ENCODE results near the gene CA5A.
"Not testable (repeated sequence)": the region's sequence is repeated elsewhere in the genome, so short reads cannot be mapped to it uniquely, and the experiment has no call there.

CA5A gene

DNA sequence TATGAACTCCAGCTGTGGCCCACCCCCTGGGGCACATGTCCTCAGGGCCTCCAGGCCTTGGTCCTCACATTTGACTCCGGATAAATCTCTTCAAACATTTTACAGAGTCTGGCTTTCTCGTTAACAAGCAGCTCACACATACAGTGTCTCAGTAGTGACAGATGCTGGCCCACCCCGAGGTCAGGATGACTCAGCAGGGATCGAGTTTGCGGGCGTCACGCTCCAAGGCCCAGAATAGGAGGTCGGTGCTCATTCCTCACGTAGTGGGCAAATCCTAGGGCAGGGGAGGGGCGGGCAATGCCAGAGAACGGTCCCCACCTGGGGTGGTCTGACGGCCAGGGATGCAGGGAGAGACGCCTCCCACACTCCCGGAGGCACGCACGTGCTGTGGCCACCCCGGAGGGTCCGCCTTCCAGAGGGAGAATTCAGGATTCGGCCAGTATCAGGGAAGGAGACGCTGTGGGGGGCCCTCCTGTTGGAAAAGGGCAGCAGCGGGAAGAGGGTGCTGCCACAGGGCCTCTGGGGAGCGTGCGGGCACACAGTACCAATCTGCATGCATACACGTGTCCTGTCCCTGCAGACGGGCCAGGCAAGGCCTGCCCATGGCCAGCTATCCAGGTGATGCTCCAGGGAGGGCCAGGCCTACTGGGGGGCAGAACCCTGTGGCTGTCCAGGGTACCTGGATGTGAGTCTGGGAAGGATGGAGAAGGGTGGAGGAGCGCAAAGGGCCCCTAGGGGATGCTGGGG, 75.6 kb downstream of the CA5A start:
- FAIRE-seq (no peak), DNase-seq (ENCODE audit: insufficient read length, low spot score) (no peak)
- TF ChIP-seq, protein P1, sequence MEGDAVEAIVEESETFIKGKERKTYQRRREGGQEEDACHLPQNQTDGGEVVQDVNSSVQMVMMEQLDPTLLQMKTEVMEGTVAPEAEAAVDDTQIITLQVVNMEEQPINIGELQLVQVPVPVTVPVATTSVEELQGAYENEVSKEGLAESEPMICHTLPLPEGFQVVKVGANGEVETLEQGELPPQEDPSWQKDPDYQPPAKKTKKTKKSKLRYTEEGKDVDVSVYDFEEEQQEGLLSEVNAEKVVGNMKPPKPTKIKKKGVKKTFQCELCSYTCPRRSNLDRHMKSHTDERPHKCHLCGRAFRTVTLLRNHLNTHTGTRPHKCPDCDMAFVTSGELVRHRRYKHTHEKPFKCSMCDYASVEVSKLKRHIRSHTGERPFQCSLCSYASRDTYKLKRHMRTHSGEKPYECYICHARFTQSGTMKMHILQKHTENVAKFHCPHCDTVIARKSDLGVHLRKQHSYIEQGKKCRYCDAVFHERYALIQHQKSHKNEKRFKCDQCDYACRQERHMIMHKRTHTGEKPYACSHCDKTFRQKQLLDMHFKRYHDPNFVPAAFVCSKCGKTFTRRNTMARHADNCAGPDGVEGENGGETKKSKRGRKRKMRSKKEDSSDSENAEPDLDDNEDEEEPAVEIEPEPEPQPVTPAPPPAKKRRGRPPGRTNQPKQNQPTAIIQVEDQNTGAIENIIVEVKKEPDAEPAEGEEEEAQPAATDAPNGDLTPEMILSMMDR (IDR thresholded peaks at IDR 0.05; ENCODE audit: insufficient read depth, missing control alignments), result no peak

DNA sequence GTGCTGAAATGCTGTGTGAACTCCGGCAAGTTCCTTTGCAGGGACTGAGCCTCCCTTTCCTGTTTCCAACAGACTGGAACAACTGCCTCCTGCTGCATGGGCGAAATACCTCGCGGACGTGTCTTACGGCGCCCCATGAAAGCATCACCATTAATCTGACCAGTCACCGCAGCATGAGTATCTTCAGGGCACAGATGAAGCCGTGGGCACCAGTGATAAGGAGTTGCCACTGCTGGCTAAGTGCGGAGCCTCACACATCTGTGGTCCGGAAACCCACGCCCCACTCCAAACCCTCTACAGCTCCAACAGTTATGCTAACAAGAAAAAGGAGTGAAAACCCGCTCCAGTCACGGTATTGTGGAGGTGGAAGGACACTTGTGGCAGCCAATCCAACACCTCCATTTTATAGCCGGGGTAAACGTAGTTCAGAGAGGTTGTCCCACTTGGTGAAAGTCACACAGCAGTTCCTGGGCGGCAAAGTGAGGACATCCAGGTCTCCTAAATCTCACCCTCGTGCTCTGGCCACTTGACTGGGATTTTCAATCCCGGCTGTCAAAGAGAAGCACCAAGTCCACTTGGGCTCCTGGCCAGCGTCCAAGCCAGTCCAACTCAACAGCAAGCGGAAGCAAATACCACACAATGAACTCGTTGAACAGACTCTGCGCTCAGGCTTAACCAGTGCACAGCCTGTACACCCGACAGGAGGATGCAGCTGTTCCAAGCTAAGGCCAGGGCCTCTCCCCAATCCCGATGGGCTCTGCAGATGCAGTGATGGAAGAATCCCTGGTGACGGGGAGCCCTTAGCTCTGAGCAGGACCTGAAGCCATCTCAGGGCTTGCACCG, 78.0 kb downstream of the CA5A start:
- not testable (repeated sequence) for FAIRE-seq

DNA sequence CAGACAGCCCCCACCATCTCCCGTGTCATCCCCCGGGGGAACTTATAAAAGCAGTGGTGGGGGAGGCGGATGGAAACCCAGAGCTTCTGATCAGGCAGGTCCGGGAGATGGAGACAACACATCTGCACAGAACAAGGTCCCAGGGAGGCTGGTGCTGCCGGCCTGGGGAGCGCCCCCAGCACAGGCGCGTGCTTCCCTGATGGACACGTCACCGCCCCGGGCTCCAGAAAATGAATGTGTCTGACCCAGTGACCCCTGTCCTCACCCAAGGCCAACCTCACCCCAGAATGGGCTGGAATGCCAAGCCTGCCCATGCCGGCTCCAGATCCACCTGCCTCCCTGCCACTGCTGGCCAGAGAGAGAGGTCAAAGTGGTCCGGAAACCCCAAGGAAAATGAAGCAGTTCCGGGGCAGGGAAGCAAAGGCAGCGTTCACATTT, 79.5 kb downstream of the CA5A start:
- FAIRE-seq (no peak), DNase-seq (ENCODE audit: insufficient read length, low spot score) (no peak)
- TF ChIP-seq, protein P1 (IDR thresholded peaks at IDR 0.05; ENCODE audit: insufficient read depth, missing control alignments), result no peak

More for the DNA sequence above, 78.0 kb downstream of the CA5A start:
- not testable (repeated sequence) for DNase-seq (ENCODE audit: insufficient read length, low spot score)

DNA sequence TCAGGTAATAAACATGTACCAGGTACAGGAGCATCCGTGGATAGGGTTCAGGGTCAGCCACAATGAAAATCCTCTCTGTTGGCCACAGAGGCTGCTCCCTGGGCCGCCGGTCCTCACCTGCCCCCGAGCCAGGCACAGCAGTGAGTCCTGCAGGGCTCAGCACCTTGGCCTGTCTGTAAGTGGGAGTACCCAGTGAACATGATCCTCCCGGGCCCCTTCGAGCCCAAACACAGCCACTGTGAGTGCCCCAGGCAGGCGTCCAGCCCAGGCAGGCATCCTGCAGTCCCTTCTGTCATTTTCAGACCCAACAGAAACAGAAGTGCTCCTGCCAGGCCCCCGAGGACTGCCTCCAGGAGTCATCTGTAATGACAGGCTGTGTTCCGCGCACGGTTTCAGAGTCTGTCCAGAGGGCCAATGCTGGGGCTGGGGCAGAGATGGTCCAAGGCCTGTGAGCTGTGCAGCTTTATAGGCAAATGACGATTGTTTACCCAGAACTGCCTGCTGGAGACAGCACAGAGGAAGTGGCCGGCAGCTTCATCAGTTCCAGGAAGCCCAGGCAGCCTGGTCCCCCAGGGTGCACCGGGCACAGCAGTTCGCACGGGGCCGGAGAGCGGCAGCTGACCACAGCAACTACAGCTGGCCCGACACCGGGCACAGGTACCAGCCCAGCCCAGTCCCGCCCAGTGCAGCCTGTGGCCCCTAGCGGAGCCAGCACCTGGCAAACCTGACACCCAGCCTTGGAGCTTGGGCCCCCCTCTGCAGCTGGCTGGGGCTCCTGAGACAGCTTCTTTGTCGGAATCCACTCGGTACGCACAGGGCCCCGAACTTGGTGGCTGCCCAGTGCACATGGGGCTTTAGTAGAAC, 80.2 kb downstream of the CA5A start:
- TF ChIP-seq, protein P1 (IDR thresholded peaks at IDR 0.05; ENCODE audit: insufficient read depth, missing control alignments), result no peak
- no peak for DNase-seq (ENCODE audit: insufficient read length, low spot score)
- no peak for FAIRE-seq

DNA sequence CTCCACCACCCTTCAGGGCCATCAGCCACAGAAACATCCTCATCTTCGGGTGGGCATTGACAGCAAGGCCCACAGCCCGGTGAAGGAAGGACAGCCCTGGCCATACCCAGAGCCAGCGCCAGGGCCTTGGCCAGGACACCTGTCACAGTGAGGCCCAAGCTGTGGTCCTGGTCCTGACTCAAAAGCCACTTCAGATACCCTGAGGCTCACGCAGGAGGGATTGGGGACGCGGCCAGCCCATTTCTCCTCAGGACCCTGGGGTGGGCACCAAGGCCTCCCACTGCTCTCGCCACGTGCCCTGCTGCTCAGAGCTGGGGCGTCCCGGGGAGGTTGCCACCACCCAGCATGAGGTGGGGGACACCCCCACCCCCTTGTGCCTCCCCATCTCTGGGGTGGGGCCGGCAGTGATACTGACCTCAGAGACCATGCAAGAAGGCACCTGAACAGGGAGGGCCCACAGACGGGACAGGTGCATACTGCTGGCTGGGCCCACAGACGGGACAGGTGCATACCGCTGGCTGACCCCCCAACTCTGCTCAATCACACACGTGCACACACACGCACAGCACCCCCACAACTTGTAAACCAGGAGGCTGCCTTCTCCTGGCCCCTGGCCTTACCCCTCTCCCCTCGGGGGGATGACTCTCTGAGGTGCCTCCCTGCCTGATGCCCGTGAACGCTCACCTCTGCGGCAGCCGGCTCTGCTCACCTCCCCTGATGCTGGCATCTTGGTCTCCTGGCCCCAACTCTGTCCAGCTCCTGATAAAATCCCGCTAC, 81.2 kb downstream of the CA5A start:
- TF ChIP-seq, protein P1 (IDR thresholded peaks at IDR 0.05; ENCODE audit: insufficient read depth, missing control alignments), result no peak
- no peak for DNase-seq (ENCODE audit: insufficient read length, low spot score)
- no peak for FAIRE-seq

DNA sequence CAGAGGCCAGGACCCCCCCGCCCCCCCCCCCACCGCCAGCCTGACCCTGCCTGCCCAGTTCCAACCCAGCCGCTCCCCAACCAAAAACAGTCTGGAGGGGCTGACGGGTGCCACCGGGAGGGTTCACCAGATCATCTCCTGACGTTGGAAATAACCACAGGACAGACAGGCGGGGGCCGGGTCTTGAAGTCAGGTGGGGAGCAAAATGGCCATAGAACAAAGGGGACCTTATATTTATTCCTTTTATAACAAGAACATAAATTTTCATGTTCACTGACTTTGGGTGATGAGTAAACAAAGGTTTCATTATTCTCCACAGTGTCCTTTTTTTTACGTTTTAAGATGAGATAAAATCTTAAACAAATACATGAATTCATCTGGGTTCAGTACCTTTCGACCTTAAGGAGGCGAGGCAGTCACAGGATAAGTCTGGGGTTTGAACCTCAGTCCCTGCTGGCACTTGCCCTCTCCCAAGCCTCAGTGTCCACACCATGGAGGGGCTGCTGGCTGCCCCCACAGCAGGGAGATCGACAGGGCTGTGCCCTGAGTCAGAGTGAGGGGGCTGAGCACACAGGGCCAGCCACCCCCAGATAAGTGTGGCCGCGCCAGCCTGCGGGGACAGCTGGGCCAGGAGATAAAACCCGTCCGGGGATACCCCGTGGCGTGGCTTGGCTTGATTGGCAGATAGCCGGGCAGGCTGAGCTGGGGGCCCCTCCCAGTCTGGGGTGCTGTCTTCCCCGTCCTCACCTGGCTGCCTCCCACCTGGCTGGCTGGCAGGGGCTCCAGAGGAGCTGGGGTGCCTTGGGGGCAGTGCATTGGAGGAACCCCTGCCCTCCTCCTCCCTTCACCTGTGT, 82.0 kb downstream of the CA5A start:
- FAIRE-seq, result no peak
- peak; percentile 56 for DNase-seq (ENCODE audit: insufficient read length, low spot score)
- TF ChIP-seq, protein P1 (IDR thresholded peaks at IDR 0.05; ENCODE audit: insufficient read depth, missing control alignments), result no peak

Data from D721Med (cell line).